Measurements from ENCODE around the gene SLC1A7.

SLC1A7 gene

GRCh38 chr1:53111073-53111556 lies 31.3 kb downstream of the SLC1A7 start:
- H3K4me3 ChIP-seq (ENCODE audit: control insufficient read depth, low read depth, low read length): no peak overlapping the region
- peak; percentile 17 for DNase-seq (ENCODE audit: low read depth)

GRCh38 chr1:53110370-53111072 lies 31.9 kb downstream of the SLC1A7 start:
- no peak overlapping the region for H3K4me3 ChIP-seq (ENCODE audit: control insufficient read depth, low read depth, low read length)
- TF ChIP-seq CTCF (conservative IDR thresholded peaks at IDR 0.05; ENCODE audit: control insufficient read depth, insufficient read depth, low read depth, low read length): no peak
- peak; percentile 73 for DNase-seq (ENCODE audit: low read depth)

More at GRCh38 chr1:53111073-53111556, 31.3 kb downstream of the SLC1A7 start:
- TF ChIP-seq CTCF (conservative IDR thresholded peaks at IDR 0.05; ENCODE audit: control insufficient read depth, insufficient read depth, low read depth, low read length): no peak

GRCh38 chr1:53108646-53109580 lies 33.5 kb downstream of the SLC1A7 start:
- TF ChIP-seq CTCF (conservative IDR thresholded peaks at IDR 0.05; ENCODE audit: control insufficient read depth, insufficient read depth, low read depth, low read length): no peak
- no peak overlapping the region for H3K4me3 ChIP-seq (ENCODE audit: control insufficient read depth, low read depth, low read length)
- peak; percentile 27 for DNase-seq (ENCODE audit: low read depth)

GRCh38 chr1:53107570-53108322 lies 34.7 kb downstream of the SLC1A7 start:
- no peak for TF ChIP-seq CTCF (conservative IDR thresholded peaks at IDR 0.05; ENCODE audit: control insufficient read depth, insufficient read depth, low read depth, low read length)
- no peak overlapping the region for H3K4me3 ChIP-seq (ENCODE audit: control insufficient read depth, low read depth, low read length)
- peak; percentile 67 for DNase-seq (ENCODE audit: low read depth)

GRCh38 chr1:53107090-53107489 lies 35.3 kb downstream of the SLC1A7 start:
- H3K4me3 ChIP-seq (ENCODE audit: control insufficient read depth, low read depth, low read length): no peak overlapping the region
- TF ChIP-seq CTCF (conservative IDR thresholded peaks at IDR 0.05; ENCODE audit: control insufficient read depth, insufficient read depth, low read depth, low read length): no peak
- no peak for DNase-seq (ENCODE audit: low read depth)

- no peak for DNase-seq (ENCODE audit: low read depth)
- TF ChIP-seq CTCF (conservative IDR thresholded peaks at IDR 0.05; ENCODE audit: control insufficient read depth, insufficient read depth, low read depth, low read length): no peak
- H3K4me3 ChIP-seq (ENCODE audit: control insufficient read depth, low read depth, low read length): no peak overlapping the region
Observed at GRCh38 chr1:53104289-53104913, 38.0 kb downstream of the SLC1A7 start.
